ENCODE measurements around the gene SH3PXD2A. TPM values are rescaled to one million over a fixed set of nuclear protein-coding genes. Genes with fewer than 3 reads are reported as not detected.
"Not testable (repeated sequence)": the region's sequence is repeated elsewhere in the genome, so short reads cannot be mapped to it uniquely, and the experiment has no call there.

Gene SH3PXD2A
- total RNA-seq, 2 experiments from 2014 or later: 14.8 to 16.0 TPM

- H3K27me3 Mint-ChIP-seq: peaks cover 5% of the 10 kb centered on the region
- POLR2A ChIA-PET: no interaction called here
- H3K9me3 Mint-ChIP-seq: no peaks in the 10 kb centered on the region
- H3K4me3 Mint-ChIP-seq: no peak overlapping the region
- no peaks in the 10 kb centered on the region for H3K36me3 Mint-ChIP-seq
- ATAC-seq (ENCODE audit: low read depth) (no peak), DNase-seq (no peak)
- H3K4me1 Mint-ChIP-seq: peaks cover 11% of the 10 kb centered on the region
- no peak overlapping the region for H3K27ac Mint-ChIP-seq
Observed at GRCh38 chr10:103776878-103777591, 78.3 kb downstream of the SH3PXD2A start.

- POLR2A ChIA-PET: no interaction called here
- no peak for ATAC-seq (ENCODE audit: low read depth)
- peaks cover 11% of the 10 kb centered on the region for H3K4me1 Mint-ChIP-seq
- no peak overlapping the region for H3K4me3 Mint-ChIP-seq
- no peak overlapping the region for H3K27ac Mint-ChIP-seq
- no peak for DNase-seq
- no peaks in the 10 kb centered on the region for H3K9me3 Mint-ChIP-seq
- no peaks in the 10 kb centered on the region for H3K36me3 Mint-ChIP-seq
- H3K27me3 Mint-ChIP-seq: peaks cover 3% of the 10 kb centered on the region
Observed at GRCh38 chr10:103775776-103776175, 79.6 kb downstream of the SH3PXD2A start.

- not testable (repeated sequence) for ATAC-seq (ENCODE audit: low read depth); H3K27me3 Mint-ChIP-seq; H3K9me3 Mint-ChIP-seq; H3K36me3 Mint-ChIP-seq; DNase-seq; H3K27ac Mint-ChIP-seq
- POLR2A ChIA-PET: interaction anchor here (1.2 to 1.5 kb wide), 2 partner anchors 23 to 28 kb away, joined by 6 to 7 read pairs; no protein-coding TSS in a partner anchor
- Mint-ChIP-seq H3K4me3 (peak overlapping the region; percentile 92), H3K4me1 (peaks cover 19% of the 10 kb centered on the region)
Observed at GRCh38 chr10:103772846-103773245, 82.5 kb downstream of the SH3PXD2A start.

GRCh38 chr10:103772096-103772845 is 83.1 kb downstream of the SH3PXD2A start:
- H3K4me1 Mint-ChIP-seq: peaks cover 19% of the 10 kb centered on the region
- ATAC-seq (ENCODE audit: low read depth) (peak; percentile 86), DNase-seq (peak; percentile 79)
- peaks cover 2% of the 10 kb centered on the region for H3K9me3 Mint-ChIP-seq
- POLR2A ChIA-PET: interaction anchor here (1.2 to 1.5 kb wide), 3 partner anchors 23 to 29 kb away, joined by 3 to 7 read pairs (median 6); no protein-coding TSS in a partner anchor
- peak overlapping the region; percentile 95 for H3K27ac Mint-ChIP-seq
- H3K4me3 Mint-ChIP-seq: peak overlapping the region; percentile 92
- H3K36me3 Mint-ChIP-seq: no peaks in the 10 kb centered on the region
- peaks cover 8% of the 10 kb centered on the region for H3K27me3 Mint-ChIP-seq

- Mint-ChIP-seq H3K4me3 (no peak overlapping the region), H3K4me1 (peaks cover 30% of the 10 kb centered on the region), H3K27me3 (peaks cover 10% of the 10 kb centered on the region), H3K36me3 (no peaks in the 10 kb centered on the region), H3K9me3 (peaks cover 2% of the 10 kb centered on the region), H3K27ac (no peak overlapping the region)
- POLR2A ChIA-PET: no interaction called here
- no peak for DNase-seq
- no peak for ATAC-seq (ENCODE audit: low read depth)
Observed at GRCh38 chr10:103770139-103770538, 85.2 kb downstream of the SH3PXD2A start.

- ATAC-seq (ENCODE audit: low read depth): no peak
- Mint-ChIP-seq H3K27ac (no peak overlapping the region), H3K27me3 (peaks cover 11% of the 10 kb centered on the region), H3K36me3 (no peaks in the 10 kb centered on the region), H3K4me3 (no peak overlapping the region), H3K4me1 (peaks cover 37% of the 10 kb centered on the region), H3K9me3 (peaks cover 2% of the 10 kb centered on the region)
- POLR2A ChIA-PET: no interaction called here
- DNase-seq: no peak
Observed at GRCh38 chr10:103769176-103769575, 86.2 kb downstream of the SH3PXD2A start.

- H3K4me3 Mint-ChIP-seq: no peak overlapping the region
- ATAC-seq (ENCODE audit: low read depth) (no peak), DNase-seq (no peak)
- H3K27ac Mint-ChIP-seq: no peak overlapping the region
- H3K36me3 Mint-ChIP-seq: no peaks in the 10 kb centered on the region
- POLR2A ChIA-PET: interaction anchor here (0.6 kb wide), 1 partner anchor 502 kb away, joined by 3 read pairs; no protein-coding TSS in a partner anchor
- peaks cover 2% of the 10 kb centered on the region for H3K9me3 Mint-ChIP-seq
- H3K27me3 Mint-ChIP-seq: peaks cover 11% of the 10 kb centered on the region
- H3K4me1 Mint-ChIP-seq: peaks cover 46% of the 10 kb centered on the region
Observed at GRCh38 chr10:103768345-103768744, 87.0 kb downstream of the SH3PXD2A start.

- DNase-seq (no peak), ATAC-seq (ENCODE audit: low read depth) (no peak)
- H3K4me3 Mint-ChIP-seq: no peak overlapping the region
- H3K27ac Mint-ChIP-seq: no peak overlapping the region
- POLR2A ChIA-PET: interaction anchor here (0.6 kb wide), 1 partner anchor 502 kb away, joined by 3 read pairs; no protein-coding TSS in a partner anchor
- H3K27me3 Mint-ChIP-seq: peaks cover 13% of the 10 kb centered on the region
- H3K9me3 Mint-ChIP-seq: peaks cover 2% of the 10 kb centered on the region
- H3K36me3 Mint-ChIP-seq: no peaks in the 10 kb centered on the region
- H3K4me1 Mint-ChIP-seq: peaks cover 50% of the 10 kb centered on the region
Observed at GRCh38 chr10:103767756-103768155, 87.6 kb downstream of the SH3PXD2A start.

GRCh38 chr10:103766751-103767505 is 88.4 kb downstream of the SH3PXD2A start:
- peaks cover 13% of the 10 kb centered on the region for H3K27me3 Mint-ChIP-seq
- H3K9me3 Mint-ChIP-seq: peaks cover 2% of the 10 kb centered on the region
- no peak overlapping the region for H3K27ac Mint-ChIP-seq
- H3K36me3 Mint-ChIP-seq: no peaks in the 10 kb centered on the region
- POLR2A ChIA-PET: interaction anchor here (1.2 kb wide), 1 partner anchor 14 kb away, joined by 3 read pairs; no protein-coding TSS in a partner anchor
- H3K4me3 Mint-ChIP-seq: no peak overlapping the region
- ATAC-seq (ENCODE audit: low read depth) (no peak), DNase-seq (no peak)
- peaks cover 46% of the 10 kb centered on the region for H3K4me1 Mint-ChIP-seq

GRCh38 chr10:103765981-103766380 is 89.4 kb downstream of the SH3PXD2A start:
- Mint-ChIP-seq H3K4me3 (no peak overlapping the region), H3K27me3 (peaks cover 16% of the 10 kb centered on the region), H3K9me3 (peaks cover 2% of the 10 kb centered on the region), H3K36me3 (no peaks in the 10 kb centered on the region), H3K4me1 (peaks cover 43% of the 10 kb centered on the region), H3K27ac (no peak overlapping the region)
- POLR2A ChIA-PET: interaction anchor here (1.2 kb wide), 1 partner anchor 13 kb away, joined by 3 read pairs; no protein-coding TSS in a partner anchor
- DNase-seq: peak; percentile 63
- peak; percentile 32 for ATAC-seq (ENCODE audit: low read depth)

- peaks cover 43% of the 10 kb centered on the region for H3K4me1 Mint-ChIP-seq
- H3K27ac Mint-ChIP-seq: no peak overlapping the region
- no peaks in the 10 kb centered on the region for H3K36me3 Mint-ChIP-seq
- H3K4me3 Mint-ChIP-seq: no peak overlapping the region
- DNase-seq (no peak), ATAC-seq (ENCODE audit: low read depth) (peak; percentile 60)
- peaks cover 2% of the 10 kb centered on the region for H3K9me3 Mint-ChIP-seq
- POLR2A ChIA-PET: no interaction called here
- peaks cover 11% of the 10 kb centered on the region for H3K27me3 Mint-ChIP-seq
Observed at GRCh38 chr10:103765168-103765567, 90.2 kb downstream of the SH3PXD2A start.

- no peaks in the 10 kb centered on the region for H3K36me3 Mint-ChIP-seq
- peaks cover 8% of the 10 kb centered on the region for H3K27me3 Mint-ChIP-seq
- no peak for ATAC-seq (ENCODE audit: low read depth)
- peaks cover 2% of the 10 kb centered on the region for H3K9me3 Mint-ChIP-seq
- H3K4me1 Mint-ChIP-seq: peaks cover 48% of the 10 kb centered on the region
- H3K27ac Mint-ChIP-seq: no peak overlapping the region
- POLR2A ChIA-PET: no interaction called here
- DNase-seq: no peak
- H3K4me3 Mint-ChIP-seq: peak overlapping the region; percentile 43
Observed at GRCh38 chr10:103764296-103765088, 90.9 kb downstream of the SH3PXD2A start.

Data from activated naive CD8-positive, alpha-beta T cell treated with anti-CD3 and anti-CD28 coated beads, Interleukin-2, amount 10 ng/mL, durations not matched to agents 7 days and 5 days (primary cell).